Stomach (tissue), 9 donors: ENCODE results near the gene NFYA. TPM values are rescaled to one million over a fixed set of nuclear protein-coding genes. Genes with fewer than 3 reads are reported as not detected.

Experiments
- DNase-seq, 2 donors: peaks; one replicate each; pipeline versions ENCODE4 v3.0.0 to v3.0.0-alpha.2; 2013 to 2019
- H3K27ac ChIP-seq, 5 donors: fragments of 200-600 bp in 4 of 5; sonication (generic) in 4 of 5; one replicate each; pipeline ENCODE4 v1.5.1; 2013 to 2019; ENCODE audit warnings: mild to moderate bottlenecking in 1 of 5, moderate library complexity in 1 of 5
- H3K27me3 ChIP-seq, 3 donors: fragments of 200-600 bp; sonication (generic); one replicate each; pipeline ENCODE4 v1.5.1; 2017 to 2019; ENCODE audit warnings: mixed run types in 1 of 3
- H3K36me3 ChIP-seq, 4 donors: fragments of 200-600 bp; sonication (generic); 1 replicate in 3 of 4; 2 replicates in 1 of 4; pipeline ENCODE4 v1.5.1; 2016 to 2019
- H3K4me1 ChIP-seq, 4 donors: fragments of 200-600 bp; sonication (generic); one replicate each; pipeline ENCODE4 v1.5.1; 2016 to 2019
- H3K4me3 ChIP-seq, 4 donors: fragments of 200-600 bp; sonication (generic) in 3 of 4; one replicate each; pipeline ENCODE4 v1.5.1; 2016 to 2019; ENCODE audit warnings: mild to moderate bottlenecking in 1 of 4
- H3K9me3 ChIP-seq, 4 donors: fragments of 200-600 bp; sonication (generic); one replicate each; pipeline ENCODE4 v1.5.1; 2016 to 2019
- CTCF ChIP-seq, 7 experiments: fragments of 450-650 bp in 4 of 7; fragments of 200-600 bp in 3 of 7; sonication (generic) in 3 of 7; IDR thresholded peaks; one replicate each; pipeline ENCODE4 v1.5.1; 2016 to 2019; ENCODE audit warnings: antibody characterized with exemption in 7 of 7, control low read depth in 2 of 7, mild to moderate bottlenecking in 1 of 7
- EP300 ChIP-seq: sonication (generic); formaldehyde crosslinking; IDR thresholded peaks from one replicate; pipeline ENCODE4 v1.6.1; 2017; ENCODE audit warnings: antibody characterized with exemption
- POLR2A ChIP-seq, 4 donors: fragments of 450-650 bp; IDR thresholded peaks; one replicate each; pipeline ENCODE4 v1.6.1; 2016; ENCODE audit warnings: antibody characterized with exemption in 4 of 4, control low read depth in 2 of 4, mild to moderate bottlenecking in 1 of 4, moderate library complexity in 1 of 4
- POLR2AphosphoS5 ChIP-seq, 3 donors: sonication (generic); formaldehyde crosslinking; IDR thresholded peaks; one replicate each; pipeline ENCODE4 v1.6.1; 2016; ENCODE audit warnings: antibody characterized with exemption in 3 of 3
- WGBS, 5 donors: extraction: QIAGEN DNeasy Blood & Tissue Kit in 3 of 5; methylation state at CpG; one replicate each; pipeline versions ENCODE4 v1.1.5 to v1.1.7; 2013 to 2018; 5-methylcytosine and 5-hydroxymethylcytosine counted together
- intact Hi-C: fragments of 100-400 bp; cut with DNase I; formaldehyde crosslinking; loops from one replicate; pipeline ENCODE4 v1.15.1; 2023; ENCODE audit warnings: low total_unique reads
- polyA plus RNA-seq, 3 donors: library from polyadenylated mRNA; stranded (reverse); fragments of 200-250 nt; gene quantifications; one replicate each; pipeline ENCODE4 v1.2.3, GENCODE V29; 2013
- total RNA-seq, 5 donors: library from RNA; depleted of rRNA; stranded (reverse); fragments of >200 nt; gene quantifications; one replicate each; pipeline versions ENCODE4 v1.1.0 to v1.2.3, GENCODE V29; 2014 to 2016
- donor health status: healthy with polysubstance abuse.
- donor health status: Bipolar disorder and iron deficiency.
- donor health status: healthy.

NFYA gene
- total and polyA plus RNA-seq, 8 donors, result 5.0 to 35.0 (median 13.4) TPM

- no peaks in the 10 kb centered on the region for H3K27me3 ChIP-seq
- DNase-seq, result no peak
- intact Hi-C loops, result no loop called here
- TF ChIP-seq POLR2AphosphoS5 (IDR thresholded peaks at IDR 0.05), result no peak
- TF ChIP-seq POLR2A (IDR thresholded peaks at IDR 0.05), result no peak
- TF ChIP-seq CTCF (IDR thresholded peaks at IDR 0.05), result no peak
- WGBS, 5 donors, result 84 to 95% (median 87%) methylated on average over 9 to 13 of the region's 13 CpGs
- peaks cover 0 to 42% (median 12%) of the 10 kb centered on the region in 4 donors for H3K36me3 ChIP-seq
- H3K9me3 ChIP-seq, result no peaks in the 10 kb centered on the region
- H3K4me1 ChIP-seq, result peaks cover 3 to 44% (median 25%) of the 10 kb centered on the region in 4 donors
- H3K27ac ChIP-seq, result no peak overlapping the region
- no peak overlapping the region for H3K4me3 ChIP-seq
These were observed 39.0 kb upstream of the NFYA start for GRCh38 chr6:41033776-41034175.

DNA sequence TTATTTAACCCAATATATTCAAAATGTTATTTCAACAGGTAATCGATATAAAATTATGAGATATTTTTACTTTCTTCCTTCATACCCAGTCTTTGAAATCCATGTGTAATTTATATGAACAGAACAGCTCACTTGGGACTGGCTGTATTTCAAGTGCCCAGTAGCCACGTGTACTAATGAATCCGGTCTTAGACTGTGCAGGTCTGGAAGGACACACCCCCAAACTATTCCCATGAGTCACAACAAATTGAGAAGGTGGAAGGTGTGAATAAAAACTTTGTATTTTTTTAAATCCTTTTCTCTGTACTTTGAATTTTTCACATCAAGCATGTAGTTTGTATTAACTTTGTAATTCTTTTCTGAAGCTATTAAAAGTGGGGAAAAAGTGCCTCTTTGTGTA lies 36.6 kb upstream of the NFYA start:
- no peaks in the 10 kb centered on the region for H3K9me3 ChIP-seq
- TF ChIP-seq POLR2AphosphoS5 (IDR thresholded peaks at IDR 0.05), result peak in 1 of 3 donors; percentile 15
- no peak for TF ChIP-seq EP300
- TF ChIP-seq POLR2A (IDR thresholded peaks at IDR 0.05), result no peak
- H3K4me3 ChIP-seq, result peak overlapping the region in 1 of 4 donors; percentile 54
- WGBS, 5 donors, result 37 to 50% (median 44%) methylated on average over 3 of the region's 3 CpGs
- peak overlapping the region in 1 of 5 donors; percentile 37 for H3K27ac ChIP-seq
- H3K27me3 ChIP-seq, result no peaks in the 10 kb centered on the region
- H3K36me3 ChIP-seq, result peaks cover 0 to 31% (median 12%) of the 10 kb centered on the region in 4 donors
- DNase-seq, result peak in 1 of 2 donors; percentile 69
- H3K4me1 ChIP-seq, result peaks cover 3 to 55% (median 40%) of the 10 kb centered on the region in 4 donors
- intact Hi-C loops, result no loop called here

DNA sequence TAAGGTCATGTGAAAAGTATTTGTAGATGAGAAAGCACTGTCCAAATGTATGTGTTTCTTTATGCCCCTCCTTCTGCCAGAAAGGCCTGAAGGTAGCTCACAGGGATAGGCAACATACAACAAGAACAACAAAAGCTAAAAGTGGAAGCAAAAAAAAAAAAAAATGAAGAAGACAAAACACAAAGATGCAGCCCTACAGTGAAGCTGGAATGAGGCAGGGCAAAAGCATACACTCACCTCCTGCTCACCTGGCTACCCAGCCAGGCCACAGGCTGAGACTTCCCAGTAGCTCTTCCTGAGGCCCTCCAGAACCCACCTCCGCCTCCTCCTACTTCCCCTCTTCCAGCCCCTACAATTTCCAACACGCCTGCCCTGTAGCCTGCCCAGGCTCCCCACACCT lies 36.2 kb upstream of the NFYA start:
- no peak for DNase-seq
- Histone ChIP-seq H3K36me3 (peaks cover 0 to 27% (median 12%) of the 10 kb centered on the region in 4 donors), H3K27ac (peak overlapping the region in 3 of 5 donors; percentile 32 to 82 (median 37)), H3K9me3 (no peaks in the 10 kb centered on the region), H3K27me3 (no peaks in the 10 kb centered on the region), H3K4me3 (peak overlapping the region in 3 of 4 donors; percentile 40 to 54 (median 49)), H3K4me1 (peaks cover 3 to 59% (median 40%) of the 10 kb centered on the region in 4 donors)
- intact Hi-C loops, result no loop called here
- WGBS, 5 donors, result 42 to 86% (median 83%) methylated on average over 2 of the region's 2 CpGs
- TF ChIP-seq CTCF (IDR thresholded peaks at IDR 0.05) (no peak), EP300 (no peak), POLR2AphosphoS5 (IDR thresholded peaks at IDR 0.05) (no peak), POLR2A (IDR thresholded peaks at IDR 0.05) (no peak)

DNA sequence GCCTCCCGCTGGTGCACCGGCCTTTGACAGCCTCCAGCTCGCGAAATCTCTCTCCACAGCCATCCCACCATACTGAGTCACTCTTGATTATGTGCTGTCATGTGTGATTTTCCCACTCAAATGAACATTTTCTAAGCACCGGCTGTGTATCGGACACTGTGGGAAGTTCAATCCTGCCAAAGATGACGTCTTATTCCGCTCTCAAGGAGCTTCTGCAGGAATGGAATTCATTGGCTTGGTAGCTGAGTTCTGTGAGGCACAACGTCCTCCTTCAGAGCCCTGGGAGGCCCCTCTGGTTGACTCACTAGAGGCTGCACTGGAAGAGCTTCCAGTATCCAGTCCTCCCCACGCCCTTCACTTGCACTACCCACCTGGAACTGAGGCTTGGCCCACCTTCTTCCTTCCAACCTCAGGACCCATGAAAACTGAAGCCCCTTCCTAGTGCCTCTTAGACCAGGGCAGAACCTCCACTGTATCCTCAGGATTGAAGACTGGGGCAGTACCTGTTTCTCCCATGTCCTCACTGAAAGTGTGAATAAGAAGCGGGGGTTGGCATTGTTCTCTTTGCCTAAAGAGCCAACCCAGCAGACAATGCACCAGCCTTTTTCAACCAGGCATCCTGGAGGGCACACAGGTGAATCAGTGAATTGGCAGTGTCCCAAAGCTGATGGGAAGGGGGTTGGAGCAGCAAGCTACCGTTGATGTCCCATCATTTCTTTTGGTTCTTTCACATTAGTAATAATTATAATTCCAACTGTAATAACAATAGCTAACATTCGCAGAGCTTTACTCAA lies 35.5 kb upstream of the NFYA start:
- intact Hi-C loops, result no loop called here
- H3K4me1 ChIP-seq, result peaks cover 3 to 60% (median 40%) of the 10 kb centered on the region in 4 donors
- H3K27me3 ChIP-seq, result no peaks in the 10 kb centered on the region
- no peak for DNase-seq
- 45 to 69% (median 62%) methylated on average over 13 of the region's 13 CpGs for WGBS, 5 donors
- H3K9me3 ChIP-seq, result no peaks in the 10 kb centered on the region
- H3K4me3 ChIP-seq, result peak overlapping the region in 3 of 4 donors; percentile 40 to 54 (median 49)
- H3K27ac ChIP-seq, result peak overlapping the region in 3 of 5 donors; percentile 32 to 82 (median 37)
- no peak for TF ChIP-seq CTCF (IDR thresholded peaks at IDR 0.05)
- no peak for TF ChIP-seq EP300
- no peak for TF ChIP-seq POLR2A (IDR thresholded peaks at IDR 0.05)
- no peak for TF ChIP-seq POLR2AphosphoS5 (IDR thresholded peaks at IDR 0.05)
- peaks cover 0 to 24% (median 10%) of the 10 kb centered on the region in 4 donors for H3K36me3 ChIP-seq
